ENCODE measurements around the gene MRPL43.

GRCh38 chr10:100977436-100977835, 9.9 kb downstream of the MRPL43 start:
- TF ChIP-seq SUZ12 (IDR thresholded peaks at IDR 0.05; ENCODE audit: extremely low read depth, insufficient read depth, insufficient read length), result no peak
- no peak for TF ChIP-seq YY1 (IDR thresholded peaks at IDR 0.05; ENCODE audit: insufficient read depth, insufficient read length)
